ENCODE data around the gene MEF2D.

MEF2D gene

GRCh38 chr1:156523801-156524480 lies 23.4 kb upstream of the MEF2D start:
- no peak for DNase-seq

GRCh38 chr1:156522443-156522970 lies 21.9 kb upstream of the MEF2D start:
- no peak for DNase-seq

- DNase-seq: no peak
Measured at GRCh38 chr1:156517748-156518147, 17.2 kb upstream of the MEF2D start.

- DNase-seq: no peak
Measured at GRCh38 chr1:156516821-156517220, 16.2 kb upstream of the MEF2D start.

GRCh38 chr1:156515956-156516355 lies 15.4 kb upstream of the MEF2D start:
- DNase-seq: no peak

- no peak for DNase-seq
Measured at GRCh38 chr1:156513185-156513584, 12.6 kb upstream of the MEF2D start.

- DNase-seq: no peak
Measured at GRCh38 chr1:156511644-156512043, 11.1 kb upstream of the MEF2D start.

GRCh38 chr1:156510709-156511108 lies 10.1 kb upstream of the MEF2D start:
- peak in 1 of 2 donors; percentile 74 for DNase-seq

- DNase-seq: no peak
Measured at GRCh38 chr1:156509424-156510034, 9.0 kb upstream of the MEF2D start.

- DNase-seq: no peak
Measured at GRCh38 chr1:156508955-156509234, 8.3 kb upstream of the MEF2D start.

- no peak for DNase-seq
Measured at GRCh38 chr1:156508205-156508954, 7.8 kb upstream of the MEF2D start.

GRCh38 chr1:156506450-156506849 lies 5.9 kb upstream of the MEF2D start:
- DNase-seq: no peak

- DNase-seq: no peak
Measured at GRCh38 chr1:156505679-156506298, 5.2 kb upstream of the MEF2D start.

- peak; percentile 95 to 96 for DNase-seq
Measured at GRCh38 chr1:156504821-156505678, 4.5 kb upstream of the MEF2D start.

GRCh38 chr1:156504438-156504813 lies 3.9 kb upstream of the MEF2D start:
- DNase-seq: no peak

GRCh38 chr1:156503698-156504437 lies 3.3 kb upstream of the MEF2D start:
- DNase-seq: no peak

GRCh38 chr1:156502894-156503697 lies 2.5 kb upstream of the MEF2D start:
- peak; percentile 56 to 66 for DNase-seq

- DNase-seq: no peak
Measured at GRCh38 chr1:156502391-156502893, 1.9 kb upstream of the MEF2D start.

GRCh38 chr1:156500793-156501506 lies 375 bp upstream of the MEF2D start:
- peak; percentile 95 for DNase-seq

Data from hippocampal formation (tissue), 2 donors.